ENCODE measurements around the gene ADGB. TPM values are rescaled to one million over a fixed set of nuclear protein-coding genes. Genes with fewer than 3 reads are reported as not detected.

Gene ADGB
- polyA plus RNA-seq, 2 of the 4 experiments (the other 2 are of a cell fraction) = not detected

DNA sequence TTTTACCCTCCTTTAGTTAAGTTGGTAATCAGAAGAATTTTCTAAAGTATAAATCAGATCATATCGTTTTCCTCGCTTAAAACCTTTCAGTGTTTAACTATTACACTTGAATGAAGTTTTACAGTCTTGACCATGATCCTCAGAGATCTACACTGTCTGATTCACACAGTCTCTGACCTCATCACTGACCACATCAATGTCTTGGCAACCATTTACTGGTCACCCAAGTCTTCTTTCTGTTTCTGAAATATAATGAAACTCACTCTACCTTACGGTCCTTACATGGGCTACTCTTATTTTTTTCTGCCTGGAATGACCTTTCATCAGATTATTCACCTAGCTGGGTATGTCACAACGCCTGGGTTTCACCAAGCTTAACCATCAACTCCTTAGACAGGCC, 71.4 kb downstream of the ADGB start:
- Histone ChIP-seq H3K4me2 (no peak overlapping the region), H3K4me1 (no peaks in the 10 kb centered on the region), H3K9me3 (no peaks in the 10 kb centered on the region), H3K4me3 (no peak overlapping the region), H3K27ac (no peak overlapping the region)
- POLR2A ChIA-PET = no interaction called here
- no peak for ATAC-seq
- WGBS (ENCODE audit: missing lambda C conversion rate) = 6% methylated on average over 4 of the region's 4 CpGs
- no peak for FAIRE-seq
- CTCF ChIA-PET = no interaction called here
- no peak for TF ChIP-seq SREBF2 (IDR thresholded peaks at IDR 0.05)
- no peak for TF ChIP-seq HOXA7 (CRISPR knock-in tag; IDR thresholded peaks at IDR 0.05)
- TF ChIP-seq ZFP36 (IDR thresholded peaks at IDR 0.05; ENCODE audit: borderline replicate concordance, partially characterized antibody) = no peak
- TF ChIP-seq HOXB13 (CRISPR knock-in tag; IDR thresholded peaks at IDR 0.05; ENCODE audit: low read depth) = no peak
- no peak for TF ChIP-seq HEYL (CRISPR knock-in tag; IDR thresholded peaks at IDR 0.05)
- no peak for TF ChIP-seq EHMT2 (IDR thresholded peaks at IDR 0.05; ENCODE audit: low read depth)
- TF ChIP-seq FOSB (CRISPR knock-in tag; IDR thresholded peaks at IDR 0.05) = no peak
- no peak for DNase-seq (ENCODE audit: low read depth in 1 of 2, low spot score in 1 of 2)

DNA sequence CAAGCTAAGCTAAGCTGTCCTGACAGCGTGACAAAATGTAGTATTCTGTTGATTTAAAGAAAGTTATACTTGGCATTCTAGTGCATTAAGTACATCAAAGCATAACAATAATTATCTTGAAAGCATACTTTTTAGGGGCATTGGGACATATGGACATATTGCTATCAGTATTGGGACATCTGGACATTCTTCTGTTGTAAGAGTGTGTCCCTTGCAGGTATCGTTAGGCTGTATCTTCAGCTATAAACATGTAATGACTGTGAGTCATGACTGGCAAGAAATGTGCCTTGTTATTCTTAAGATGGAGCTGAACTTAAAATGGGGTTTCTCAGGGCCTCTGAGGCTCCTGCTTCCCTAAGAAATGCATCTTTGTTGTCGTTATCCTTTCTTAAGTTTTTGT, 74.3 kb downstream of the ADGB start:
- Histone ChIP-seq H3K9me3 (no peaks in the 10 kb centered on the region), H3K4me1 (no peaks in the 10 kb centered on the region), H3K27ac (no peak overlapping the region), H3K4me3 (no peak overlapping the region), H3K4me2 (no peak overlapping the region)
- TF ChIP-seq POLR2A (IDR thresholded peaks at IDR 0.05; ENCODE audit: low read length) (no peak), EHMT2 (IDR thresholded peaks at IDR 0.05; ENCODE audit: low read depth) (no peak), ZFP36 (IDR thresholded peaks at IDR 0.05; ENCODE audit: borderline replicate concordance, partially characterized antibody) (no peak), RNF2 (IDR thresholded peaks at IDR 0.05; ENCODE audit: borderline replicate concordance, low read depth) (no peak), SREBF2 (IDR thresholded peaks at IDR 0.05) (no peak), BCL3 (IDR thresholded peaks at IDR 0.05) (no peak), TFCP2L1 (CRISPR knock-in tag; IDR thresholded peaks at IDR 0.05) (no peak)
- no peak for DNase-seq (ENCODE audit: low read depth in 1 of 2, low spot score in 1 of 2)
- no peak for ATAC-seq
- ChIA-PET POLR2A (no interaction called here), CTCF (interaction anchor here (0.6 kb wide), 1 partner anchor 728 kb away, joined by 3 read pairs; no protein-coding TSS in a partner anchor)
- FAIRE-seq = no peak
- whole genome bisulfite sequencing (ENCODE audit: missing lambda C conversion rate) = 28% methylated on average over 3 of the region's 3 CpGs

- ATAC-seq (no peak), DNase-seq (ENCODE audit: low read depth in 1 of 2, low spot score in 1 of 2) (no peak), FAIRE-seq (no peak)
- Histone ChIP-seq H3K4me2 (no peak overlapping the region), H3K4me1 (no peaks in the 10 kb centered on the region), H3K4me3 (no peak overlapping the region), H3K9me3 (no peaks in the 10 kb centered on the region), H3K27ac (no peak overlapping the region)
- TF ChIP-seq RARB (CRISPR knock-in tag; IDR thresholded peaks at IDR 0.05) (no peak), PHF8 (IDR thresholded peaks at IDR 0.05; ENCODE audit: borderline replicate concordance, low read depth) (no peak), GATA3 (IDR thresholded peaks at IDR 0.05; ENCODE audit: borderline replicate concordance) (no peak), BCL3 (IDR thresholded peaks at IDR 0.05) (no peak), CHD4 (IDR thresholded peaks at IDR 0.05; ENCODE audit: borderline replicate concordance) (no peak), ESRRA (IDR thresholded peaks at IDR 0.05; ENCODE audit: borderline replicate concordance, low read length) (no peak), RNF2 (IDR thresholded peaks at IDR 0.05; ENCODE audit: borderline replicate concordance, low read depth) (no peak), FOXS1 (CRISPR knock-in tag; IDR thresholded peaks at IDR 0.05) (no peak)
- ChIA-PET POLR2A (no interaction called here), CTCF (no interaction called here)
- WGBS (ENCODE audit: missing lambda C conversion rate) = 52% methylated on average over 3 of the region's 3 CpGs
These were observed 80.6 kb downstream of the ADGB start for GRCh38 chr6:146679386-146679785.

- no peak overlapping the region for H3K4me2 ChIP-seq
- no peak for FAIRE-seq
- H3K4me3 ChIP-seq = no peak overlapping the region
- CTCF ChIA-PET = no interaction called here
- POLR2A ChIA-PET = no interaction called here
- ATAC-seq = no peak
- no peaks in the 10 kb centered on the region for H3K9me3 ChIP-seq
- 64% methylated on average over 1 of the region's 1 CpG for WGBS (ENCODE audit: missing lambda C conversion rate)
- no peaks in the 10 kb centered on the region for H3K4me1 ChIP-seq
- TF ChIP-seq NR3C1 (IDR thresholded peaks at IDR 0.05) (no peak), NFE2L2 (conservative IDR thresholded peaks at IDR 0.05; ENCODE audit: low read length) (peak; percentile 49; the same call in 1 of the 2 replicates)
- no peak overlapping the region for H3K27ac ChIP-seq
- no peak for DNase-seq (ENCODE audit: low read depth in 1 of 2, low spot score in 1 of 2)
These were observed 84.1 kb downstream of the ADGB start for GRCh38 chr6:146682919-146683318.

Data from A549 (cell line).